IgD-negative memory B cell (primary cell): ENCODE data around the gene CCM2. TPM values are rescaled to one million over a fixed set of nuclear protein-coding genes. Genes with fewer than 3 reads are reported as not detected.
"Not testable (repeated sequence)": the region's sequence is repeated elsewhere in the genome, so short reads cannot be mapped to it uniquely, and the experiment has no call there.

Experiments used
- H3K27ac Mint-ChIP-seq, 3 donors: one replicate each; pipeline ENCODE4 v1.8.0; 2020 to 2022; ENCODE audit warnings: mild to moderate bottlenecking in 3 of 3, mixed read lengths in 3 of 3, moderate library complexity in 1 of 3
- H3K27me3 Mint-ChIP-seq: one replicate; pipeline ENCODE4 v1.8.0; 2021; ENCODE audit warnings: mixed read lengths
- H3K36me3 Mint-ChIP-seq: one replicate; pipeline ENCODE4 v1.8.0; 2020; ENCODE audit warnings: mild to moderate bottlenecking, mixed read lengths
- H3K4me1 Mint-ChIP-seq, 3 donors: one replicate each; pipeline ENCODE4 v1.8.0; 2020 to 2022; ENCODE audit warnings: mixed read lengths in 3 of 3, mild to moderate bottlenecking in 1 of 3
- H3K4me3 Mint-ChIP-seq, 4 donors: one replicate each; pipeline ENCODE4 v1.8.0; 2020 to 2022; ENCODE audit warnings: mild to moderate bottlenecking in 4 of 4, mixed read lengths in 4 of 4, moderate library complexity in 3 of 4
- H3K9me3 Mint-ChIP-seq, 3 donors: one replicate each; pipeline ENCODE4 v1.8.0; 2020 to 2021; ENCODE audit warnings: mixed read lengths in 3 of 3, mild to moderate bottlenecking in 1 of 3
- polyA plus RNA-seq: library from polyadenylated mRNA; unstranded; fragments of 300-500 nt; fragmentation: Illumina TruSeq; gene quantifications from one replicate; pipeline ENCODE4 v1.2.3, GENCODE V29; 2021

CCM2 gene
- polyA plus RNA-seq, 1 donor from 2014 or later, result 81.8 TPM

GRCh38 chr7:44983742-44984477, 16.1 kb upstream of the CCM2 start:
- Mint-ChIP-seq H3K9me3 (no peaks in the 10 kb centered on the region), H3K4me1 (peaks cover 49 to 64% (median 54%) of the 10 kb centered on the region in 3 donors), H3K27me3 (peaks cover 2% of the 10 kb centered on the region), H3K4me3 (peak overlapping the region in 3 of 4 donors; percentile 18 to 99 (median 95)), H3K27ac (peak overlapping the region; percentile 12 to 99 (median 99)), H3K36me3 (peaks cover 3% of the 10 kb centered on the region)

- Mint-ChIP-seq H3K36me3 (peaks cover 3% of the 10 kb centered on the region), H3K27me3 (no peaks in the 10 kb centered on the region), H3K9me3 (no peaks in the 10 kb centered on the region), H3K4me3 (peak overlapping the region; percentile 1 to 99 (median 56)), H3K27ac (peak overlapping the region; percentile 12 to 99 (median 99)), H3K4me1 (peaks cover 44 to 61% (median 53%) of the 10 kb centered on the region in 3 donors)
These were observed 15.6 kb upstream of the CCM2 start for GRCh38 chr7:44984478-44984758.

GRCh38 chr7:44985033-44985695, 14.8 kb upstream of the CCM2 start:
- H3K4me3 Mint-ChIP-seq, result peak overlapping the region; percentile 94 to 99 (median 96)
- peaks cover 3% of the 10 kb centered on the region for H3K36me3 Mint-ChIP-seq
- peak overlapping the region; percentile 97 to 99 (median 99) for H3K27ac Mint-ChIP-seq
- no peaks in the 10 kb centered on the region for H3K27me3 Mint-ChIP-seq
- no peaks in the 10 kb centered on the region for H3K9me3 Mint-ChIP-seq
- H3K4me1 Mint-ChIP-seq, result peaks cover 39 to 60% (median 48%) of the 10 kb centered on the region in 3 donors

- Mint-ChIP-seq H3K27ac (peak overlapping the region; percentile 97 to 99 (median 99)), H3K27me3 (no peaks in the 10 kb centered on the region), H3K4me3 (peak overlapping the region; percentile 94 to 99 (median 96)), H3K4me1 (peaks cover 32 to 54% (median 41%) of the 10 kb centered on the region in 3 donors), H3K9me3 (no peaks in the 10 kb centered on the region), H3K36me3 (peaks cover 3% of the 10 kb centered on the region)
These were observed 14.1 kb upstream of the CCM2 start for GRCh38 chr7:44985900-44986217.

GRCh38 chr7:44986218-44987053, 13.6 kb upstream of the CCM2 start:
- Mint-ChIP-seq H3K36me3 (peaks cover 1% of the 10 kb centered on the region), H3K9me3 (no peaks in the 10 kb centered on the region), H3K27ac (peak overlapping the region; percentile 97 to 99 (median 99)), H3K4me3 (peak overlapping the region; percentile 94 to 99 (median 96)), H3K4me1 (peaks cover 28 to 50% (median 39%) of the 10 kb centered on the region in 3 donors), H3K27me3 (no peaks in the 10 kb centered on the region)

GRCh38 chr7:44987457-44987856, 12.5 kb upstream of the CCM2 start:
- Mint-ChIP-seq H3K9me3 (no peaks in the 10 kb centered on the region), H3K27me3 (no peaks in the 10 kb centered on the region), H3K4me3 (peak overlapping the region; percentile 94 to 99 (median 96)), H3K4me1 (peaks cover 28 to 46% (median 36%) of the 10 kb centered on the region in 3 donors), H3K36me3 (peaks cover under 1% of the 10 kb centered on the region), H3K27ac (peak overlapping the region in 2 of 3 donors; percentile 97 to 99)

GRCh38 chr7:44987996-44988395, 12.0 kb upstream of the CCM2 start:
- H3K27ac Mint-ChIP-seq, result peak overlapping the region in 1 of 3 donors; percentile 99
- H3K27me3 Mint-ChIP-seq, result no peaks in the 10 kb centered on the region
- peaks cover 28 to 45% (median 36%) of the 10 kb centered on the region in 3 donors for H3K4me1 Mint-ChIP-seq
- no peaks in the 10 kb centered on the region for H3K9me3 Mint-ChIP-seq
- no peaks in the 10 kb centered on the region for H3K36me3 Mint-ChIP-seq
- peak overlapping the region in 2 of 4 donors; percentile 58 to 95 for H3K4me3 Mint-ChIP-seq

GRCh38 chr7:44988701-44989100, 11.3 kb upstream of the CCM2 start:
- H3K36me3 Mint-ChIP-seq, result no peaks in the 10 kb centered on the region
- peaks cover 28 to 40% (median 36%) of the 10 kb centered on the region in 3 donors for H3K4me1 Mint-ChIP-seq
- H3K4me3 Mint-ChIP-seq, result peak overlapping the region in 2 of 4 donors; percentile 22 to 32
- peak overlapping the region in 2 of 3 donors; percentile 5 to 34 for H3K27ac Mint-ChIP-seq
- H3K9me3 Mint-ChIP-seq, result no peaks in the 10 kb centered on the region
- no peaks in the 10 kb centered on the region for H3K27me3 Mint-ChIP-seq

- Mint-ChIP-seq H3K36me3 (no peaks in the 10 kb centered on the region), H3K27ac (peak overlapping the region in 2 of 3 donors; percentile 5 to 34), H3K27me3 (no peaks in the 10 kb centered on the region), H3K4me1 (peaks cover 28 to 37% (median 31%) of the 10 kb centered on the region in 3 donors), H3K4me3 (peak overlapping the region in 2 of 4 donors; percentile 22 to 23), H3K9me3 (no peaks in the 10 kb centered on the region)
These were observed 10.9 kb upstream of the CCM2 start for GRCh38 chr7:44989132-44989531.

GRCh38 chr7:44990109-44991023, 9.6 kb upstream of the CCM2 start:
- no peaks in the 10 kb centered on the region for H3K36me3 Mint-ChIP-seq
- H3K27me3 Mint-ChIP-seq, result no peaks in the 10 kb centered on the region
- no peak overlapping the region for H3K4me3 Mint-ChIP-seq
- peaks cover 28 to 37% (median 30%) of the 10 kb centered on the region in 3 donors for H3K4me1 Mint-ChIP-seq
- peak overlapping the region in 1 of 3 donors; percentile 39 for H3K27ac Mint-ChIP-seq
- H3K9me3 Mint-ChIP-seq, result no peaks in the 10 kb centered on the region

- H3K36me3 Mint-ChIP-seq, H3K27ac Mint-ChIP-seq, H3K4me3 Mint-ChIP-seq, H3K9me3 Mint-ChIP-seq, H3K27me3 Mint-ChIP-seq: not testable (repeated sequence)
- peaks cover 24 to 34% (median 30%) of the 10 kb centered on the region in 3 donors for H3K4me1 Mint-ChIP-seq
These were observed 7.8 kb upstream of the CCM2 start for GRCh38 chr7:44992004-44992795.

- Mint-ChIP-seq H3K4me3 (peak overlapping the region; percentile 34 to 93 (median 88)), H3K9me3 (no peaks in the 10 kb centered on the region), H3K27ac (peak overlapping the region; percentile 51 to 96 (median 79)), H3K27me3 (no peaks in the 10 kb centered on the region), H3K4me1 (peaks cover 24 to 36% (median 29%) of the 10 kb centered on the region in 3 donors), H3K36me3 (no peaks in the 10 kb centered on the region)
These were observed 5.0 kb upstream of the CCM2 start for GRCh38 chr7:44994877-44995554.
